ENCODE results near the gene ZYG11B. TPM values are rescaled to one million over a fixed set of nuclear protein-coding genes. Genes with fewer than 3 reads are reported as not detected.

ZYG11B gene
- total and polyA plus RNA-seq, 2 of the 13 experiments (the other 11 are each of a cell fraction or from before 2014, with no cell fraction given), result 6.9 to 17.9 TPM

- TF ChIP-seq GPBP1L1 (CRISPR knock-in tag; IDR thresholded peaks at IDR 0.05) (no peak), HNRNPLL (IDR thresholded peaks at IDR 0.05; ENCODE audit: low read depth, low read length, poor library complexity, severe bottlenecking) (peak; percentile 19), ZNF205 (CRISPR knock-in tag; IDR thresholded peaks at IDR 0.05) (no peak; the same call in 1 of the 2 replicates), RAD51 (IDR thresholded peaks at IDR 0.05; ENCODE audit: borderline replicate concordance) (peak; percentile 81), ZSCAN9 (CRISPR knock-in tag; IDR thresholded peaks at IDR 0.05; ENCODE audit: borderline replicate concordance) (peak; percentile 55; the same call in 1 of the 2 replicates), GTF3A (CRISPR knock-in tag; conservative IDR thresholded peaks at IDR 0.05) (no peak), PITX1 (CRISPR knock-in tag; IDR thresholded peaks at IDR 0.05) (peak; percentile 75; the same call in 1 of the 2 replicates), SNAPC4 (CRISPR knock-in tag; IDR thresholded peaks at IDR 0.05) (peak; percentile 75), ARID2 (CRISPR knock-in tag; IDR thresholded peaks at IDR 0.05; ENCODE audit: borderline replicate concordance) (peak; percentile 68; the same call in 1 of the 2 replicates), ZFP36L2 (CRISPR knock-in tag; IDR thresholded peaks at IDR 0.05) (no peak), AKAP8 (CRISPR knock-in tag; IDR thresholded peaks at IDR 0.05) (no peak), TGIF2 (CRISPR knock-in tag; IDR thresholded peaks at IDR 0.05) (peak; percentile 99), CAMTA2 (CRISPR knock-in tag; IDR thresholded peaks at IDR 0.05; ENCODE audit: borderline replicate concordance) (no peak), HMG20A (CRISPR knock-in tag; IDR thresholded peaks at IDR 0.05; ENCODE audit: borderline replicate concordance) (0 out of 2 replicates have a peak, but pooled peaks have one; percentile 13), ZNF589 (CRISPR knock-in tag; conservative IDR thresholded peaks at IDR 0.05) (no peak), ARHGAP35 (CRISPR knock-in tag; IDR thresholded peaks at IDR 0.05; ENCODE audit: borderline replicate concordance) (no peak), NFE2L2 (IDR thresholded peaks at IDR 0.05; ENCODE audit: low read length) (no peak), YY1 (IDR thresholded peaks at IDR 0.05; ENCODE audit: insufficient read depth, insufficient replicate concordance, low read depth, low read length) (no peak), WIZ (CRISPR knock-in tag; IDR thresholded peaks at IDR 0.05) (no peak; the same call in 1 of the 2 replicates), ZNF552 (CRISPR knock-in tag; IDR thresholded peaks at IDR 0.05; ENCODE audit: borderline replicate concordance) (peak; percentile 94), ZNF34 (CRISPR knock-in tag; IDR thresholded peaks at IDR 0.05; ENCODE audit: borderline replicate concordance) (no peak), ZBTB25 (CRISPR knock-in tag; IDR thresholded peaks at IDR 0.05) (peak; percentile 91), FOXA1 (IDR thresholded peaks at IDR 0.05) (no peak), FOXA1 (CRISPR knock-in tag; IDR thresholded peaks at IDR 0.05) (peak; percentile 79)
Observed at GRCh38 chr1:52702886-52703787, 23.1 kb upstream of the ZYG11B start (continued).

Data from HepG2 (cell line).